HG02642 (cell line): Measurements from ENCODE around the gene TC2N.

Source experiments
- ATAC-seq: cut with Tn5 transposase; IDR thresholded peaks from one replicate; pipeline ENCODE4 v1.9.1; 2021; ENCODE audit warnings: mild to moderate bottlenecking; ENCODE audit not compliant: unreplicated experiment, poor library complexity

The TC2N gene

GRCh38 chr14:91890291-91890749 is 23.0 kb upstream of the TC2N start:
- ATAC-seq: no peak

GRCh38 chr14:91889477-91890211 is 22.3 kb upstream of the TC2N start:
- ATAC-seq: no peak

- no peak for ATAC-seq
These were observed 21.5 kb upstream of the TC2N start for GRCh38 chr14:91888641-91889476.

- no peak for ATAC-seq
These were observed 19.6 kb upstream of the TC2N start for GRCh38 chr14:91886961-91887360.

- no peak for ATAC-seq
These were observed 18.5 kb upstream of the TC2N start for GRCh38 chr14:91885839-91886238.

GRCh38 chr14:91885113-91885712 is 17.9 kb upstream of the TC2N start:
- ATAC-seq: no peak

GRCh38 chr14:91884664-91885063 is 17.3 kb upstream of the TC2N start:
- no peak for ATAC-seq

GRCh38 chr14:91883753-91884152 is 16.4 kb upstream of the TC2N start:
- no peak for ATAC-seq

GRCh38 chr14:91882776-91883175 is 15.4 kb upstream of the TC2N start:
- no peak for ATAC-seq

- no peak for ATAC-seq
These were observed 15.0 kb upstream of the TC2N start for GRCh38 chr14:91882369-91882768.

- ATAC-seq: no peak
These were observed 11.9 kb upstream of the TC2N start for GRCh38 chr14:91879196-91879595.

- no peak for ATAC-seq
These were observed 10.9 kb upstream of the TC2N start for GRCh38 chr14:91878274-91878673.

GRCh38 chr14:91877376-91877915 is 10.1 kb upstream of the TC2N start:
- ATAC-seq: no peak

GRCh38 chr14:91876492-91876891 is 9.2 kb upstream of the TC2N start:
- ATAC-seq: no peak

GRCh38 chr14:91875525-91876286 is 8.4 kb upstream of the TC2N start:
- ATAC-seq: no peak

- ATAC-seq: peak; percentile 80
These were observed 6.4 kb upstream of the TC2N start for GRCh38 chr14:91873471-91874415.

- ATAC-seq: peak; percentile 29
These were observed 5.5 kb upstream of the TC2N start for GRCh38 chr14:91872517-91873470.

GRCh38 chr14:91872011-91872501 is 4.7 kb upstream of the TC2N start:
- ATAC-seq: peak; percentile 30
